Activated T-helper 1 cell treated with Interleukin-2 at 50 U/mL for 16 hours (primary cell): ENCODE results near the gene N4BP2L1.
"Not testable (repeated sequence)": the region's sequence is repeated elsewhere in the genome, so short reads cannot be mapped to it uniquely, and the experiment has no call there.

ENCODE experiments used
- DNase-seq: peaks from one replicate; pipeline ENCODE4 v3.0.0-alpha.2; 2020; ENCODE audit warnings: low read depth

The N4BP2L1 gene

DNA sequence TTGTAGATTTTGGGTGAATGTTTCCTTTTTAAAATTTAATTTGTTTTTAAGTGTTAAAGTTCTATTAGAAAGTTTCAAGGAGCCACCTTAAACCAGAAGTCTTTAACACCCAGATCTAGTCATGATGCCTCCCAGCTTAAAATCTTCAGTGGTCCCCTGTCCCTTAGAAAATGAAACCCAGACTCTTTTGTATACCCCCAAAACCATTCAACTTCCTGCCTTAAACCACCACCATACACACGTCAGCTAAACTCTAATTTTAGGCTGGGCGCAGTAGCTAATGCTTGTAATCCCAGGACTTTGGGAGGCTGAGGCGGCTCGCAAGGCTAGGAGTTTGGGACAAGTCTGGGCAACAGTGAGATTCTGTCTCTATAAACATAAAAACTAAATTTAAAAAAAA lies 37.9 kb downstream of the N4BP2L1 start:
- no peak for DNase-seq

DNA sequence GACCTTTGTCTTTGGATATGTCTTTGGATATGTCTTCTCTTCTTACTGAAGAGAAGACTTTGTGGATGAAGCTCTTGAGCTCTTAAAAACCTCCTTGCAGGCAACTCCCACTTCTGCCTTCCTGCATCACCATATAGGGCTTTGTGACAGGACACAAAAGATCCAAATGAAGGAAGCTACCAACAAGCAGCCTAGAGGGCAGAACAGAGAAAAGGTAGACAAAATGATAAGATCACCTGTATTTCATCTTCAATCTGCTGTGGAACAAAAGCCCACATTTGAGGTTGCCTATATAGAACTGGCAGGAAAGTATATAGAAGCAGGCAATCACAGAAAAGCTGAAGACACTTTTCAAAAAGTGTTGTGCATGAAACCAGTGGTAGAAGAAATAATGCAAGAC lies 42.5 kb downstream of the N4BP2L1 start:
- DNase-seq = no peak

DNA sequence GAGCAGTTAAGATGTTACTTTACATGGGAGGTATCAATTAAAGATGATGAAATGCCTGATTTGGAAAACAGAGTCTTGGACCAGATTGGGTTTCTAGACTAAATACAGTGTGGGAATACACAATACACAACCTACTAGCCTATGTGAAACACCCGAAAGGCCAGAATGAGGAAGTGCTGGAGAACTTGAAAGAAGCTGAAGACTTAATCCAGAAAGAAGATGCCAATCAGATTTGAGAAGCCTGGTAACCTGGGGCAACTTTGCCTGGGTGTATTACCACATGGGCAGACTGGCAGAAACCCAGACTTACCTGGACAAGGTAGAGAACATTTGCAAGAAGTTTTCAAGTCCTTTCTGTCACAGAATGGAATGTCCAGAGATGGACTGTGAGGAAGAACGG lies 43.2 kb downstream of the N4BP2L1 start:
- DNase-seq = no peak

DNA sequence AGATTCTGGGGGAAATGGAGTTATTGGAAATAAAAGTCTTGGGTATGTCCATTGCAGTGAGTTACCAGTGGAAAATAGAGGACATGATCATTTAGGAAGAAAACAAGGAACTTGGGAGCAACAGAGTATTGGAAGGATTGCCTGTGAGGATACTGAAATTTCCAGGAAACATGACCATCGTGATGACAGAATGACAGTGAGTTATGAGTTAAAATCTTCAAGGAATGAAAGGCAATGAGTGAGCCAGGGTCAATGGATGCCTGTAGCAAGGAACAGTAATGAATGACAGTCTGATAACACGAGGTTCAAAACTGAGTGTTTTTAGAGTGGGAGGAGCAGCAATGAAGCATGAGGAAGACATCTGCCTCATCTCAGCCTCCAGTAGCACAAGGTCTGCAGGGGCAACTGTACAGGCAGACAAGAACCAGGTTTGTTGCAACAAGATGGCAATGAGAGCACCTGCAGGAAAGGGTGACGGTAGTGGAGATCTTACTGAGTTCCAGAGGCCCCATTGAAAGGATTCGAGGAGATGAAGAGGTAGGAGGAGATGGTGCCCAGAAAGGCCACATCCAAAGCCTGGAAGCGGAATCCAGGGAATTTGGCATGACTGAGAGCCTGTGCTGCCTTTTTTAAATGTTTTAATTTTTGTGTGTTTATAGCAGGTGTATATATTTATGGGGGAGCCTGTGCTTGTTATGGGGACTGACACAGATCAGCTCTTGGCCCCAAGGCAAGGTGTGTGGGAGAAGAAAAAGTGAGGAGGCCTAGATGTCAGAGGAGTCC lies 43.9 kb downstream of the N4BP2L1 start:
- no peak for DNase-seq

- no peak for DNase-seq
Observed at GRCh38 chr13:32381539-32381938, 46.4 kb downstream of the N4BP2L1 start.

DNA sequence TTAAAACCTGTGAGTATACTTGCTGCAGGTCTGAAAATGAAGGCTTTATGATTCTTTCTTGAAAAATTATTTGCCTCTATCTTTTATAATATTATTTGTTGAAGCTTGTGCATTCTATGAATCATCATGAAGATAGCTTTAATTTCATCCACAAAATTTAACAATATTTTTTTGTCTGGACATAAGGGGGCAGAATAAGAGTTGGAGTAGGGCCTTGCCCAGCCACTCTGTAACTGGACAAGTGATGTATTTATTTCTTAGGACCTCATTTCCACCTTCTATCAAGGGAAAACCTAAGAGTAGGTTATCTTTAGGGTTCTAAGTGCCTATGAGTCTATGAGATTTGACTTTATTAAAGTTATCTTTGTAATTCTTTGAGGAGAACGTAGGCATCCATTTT lies 49.9 kb downstream of the N4BP2L1 start:
- DNase-seq = no peak

- DNase-seq = no peak
Observed at GRCh38 chr13:32376642-32377415, 51.1 kb downstream of the N4BP2L1 start.

GRCh38 chr13:32370805-32371204 lies 57.1 kb downstream of the N4BP2L1 start:
- no peak for DNase-seq

- no peak for DNase-seq
Observed at GRCh38 chr13:32362574-32362973, 65.4 kb downstream of the N4BP2L1 start.

GRCh38 chr13:32355935-32356334 lies 72.0 kb downstream of the N4BP2L1 start:
- not testable (repeated sequence) for DNase-seq

GRCh38 chr13:32354040-32354439 lies 73.9 kb downstream of the N4BP2L1 start:
- no peak for DNase-seq

- not testable (repeated sequence) for DNase-seq
Observed at GRCh38 chr13:32350839-32351441, 77.0 kb downstream of the N4BP2L1 start.
